22Rv1 (cell line): ENCODE measurements around the gene TNFAIP8.
A peak's percentile ranks its signal among the peaks of the same experiment; 100 is the strongest.

ENCODE experiments used
- CTCF ChIP-seq: fragments of 450-650 bp; IDR thresholded peaks from 2 replicates; pipeline ENCODE4 v1.5.1; 2017; ENCODE audit warnings: mild to moderate bottlenecking
- ZFX ChIP-seq: fragments of 450-650 bp; IDR thresholded peaks from 2 replicates; pipeline ENCODE4 v1.6.1; 2017; ENCODE audit warnings: antibody characterized with exemption, borderline replicate concordance

- TF ChIP-seq CTCF (peak; percentile 66), ZFX (no peak)
Measured at GRCh38 chr5:119412279-119413227, 56.7 kb downstream of the TNFAIP8 start.
